Activated CD4-positive, CD25-positive, alpha-beta regulatory T cell treated with anti-CD3 and anti-CD28 coated beads, Interleukin-2, amount 50 U/mL, for 16 hours (primary cell): ENCODE results near the gene ITGB3BP.

Source experiments
- DNase-seq: peaks from one replicate; pipeline ENCODE4 v3.0.0-alpha.2; 2020; ENCODE audit warnings: low read depth, low spot score

Gene ITGB3BP

GRCh38 chr1:63418101-63418500 is 104.9 kb downstream of the ITGB3BP start:
- no peak for DNase-seq

DNA sequence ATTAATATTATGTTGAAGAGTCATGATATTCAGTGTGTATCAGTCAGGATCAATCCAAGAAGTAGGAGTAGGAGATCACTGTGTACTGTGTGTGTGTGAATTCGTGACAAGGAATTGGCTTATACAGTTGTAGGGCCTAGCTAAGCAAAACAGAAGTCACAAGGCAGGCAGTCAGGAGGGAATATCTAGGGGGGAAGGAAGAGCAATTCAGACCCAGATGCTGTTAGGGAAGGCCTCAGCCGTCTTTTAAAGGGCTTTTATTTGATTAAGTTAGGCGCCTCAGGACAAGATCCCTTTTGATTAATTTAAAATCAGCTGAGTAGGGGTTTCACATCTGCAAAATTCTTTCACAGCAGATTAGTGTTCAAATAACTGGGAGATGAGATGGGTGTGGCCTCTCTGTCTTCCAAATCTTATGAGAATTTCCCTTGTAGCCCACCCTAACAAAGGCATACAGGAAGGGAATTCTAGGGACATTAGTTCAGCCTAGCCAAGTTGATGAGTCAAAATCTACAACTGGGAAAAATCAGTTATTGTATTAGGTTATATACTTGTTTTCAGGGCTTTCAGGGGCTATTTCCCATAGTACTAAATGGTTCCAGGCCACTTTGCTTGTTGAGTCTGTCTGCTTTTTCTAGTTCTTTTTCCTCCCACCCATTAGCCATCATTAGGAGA is 108.2 kb downstream of the ITGB3BP start:
- DNase-seq, result no peak

DNA sequence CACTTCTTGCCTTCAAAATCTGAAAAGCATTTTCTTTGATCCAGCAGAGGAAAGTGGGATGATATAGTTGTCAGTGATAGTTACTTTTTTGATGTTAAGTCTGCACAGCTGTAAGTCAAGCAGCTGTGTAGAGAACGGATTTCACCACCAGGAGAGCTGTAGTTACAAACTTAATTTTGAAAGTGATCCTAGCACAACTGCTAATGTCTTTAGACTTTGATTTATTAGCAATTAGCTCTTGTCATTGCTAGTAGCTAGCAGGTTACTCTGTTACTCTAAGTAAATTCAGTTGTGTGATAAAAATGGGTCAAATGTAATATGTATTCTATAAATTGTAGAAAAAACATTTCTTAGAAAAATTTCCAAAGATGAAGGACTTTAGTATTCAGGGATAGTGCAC is 109.6 kb downstream of the ITGB3BP start:
- no peak for DNase-seq

DNA sequence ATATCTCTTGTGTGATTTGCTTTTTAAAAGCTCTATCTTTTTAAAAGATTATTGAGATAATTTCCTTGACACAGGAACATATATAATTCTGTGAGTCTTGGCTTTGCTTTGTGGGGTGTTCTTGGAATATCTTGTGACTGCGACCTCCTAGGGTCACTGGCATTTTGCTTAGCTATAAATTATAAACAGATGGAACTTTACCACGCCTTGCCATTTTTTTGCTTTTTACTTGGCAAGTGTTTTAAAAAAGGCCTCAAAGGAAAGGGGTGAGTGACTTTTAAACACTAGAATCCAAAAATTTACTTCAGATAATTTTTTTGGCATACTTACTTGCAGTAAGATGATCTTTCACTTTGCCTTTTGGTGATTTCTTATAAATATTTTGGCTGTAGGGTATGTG is 112.0 kb downstream of the ITGB3BP start:
- no peak for DNase-seq

GRCh38 chr1:63408331-63408730 is 114.7 kb downstream of the ITGB3BP start:
- no peak for DNase-seq

GRCh38 chr1:63407002-63407401 is 116.0 kb downstream of the ITGB3BP start:
- no peak for DNase-seq

GRCh38 chr1:63405987-63406386 is 117.0 kb downstream of the ITGB3BP start:
- no peak for DNase-seq

DNA sequence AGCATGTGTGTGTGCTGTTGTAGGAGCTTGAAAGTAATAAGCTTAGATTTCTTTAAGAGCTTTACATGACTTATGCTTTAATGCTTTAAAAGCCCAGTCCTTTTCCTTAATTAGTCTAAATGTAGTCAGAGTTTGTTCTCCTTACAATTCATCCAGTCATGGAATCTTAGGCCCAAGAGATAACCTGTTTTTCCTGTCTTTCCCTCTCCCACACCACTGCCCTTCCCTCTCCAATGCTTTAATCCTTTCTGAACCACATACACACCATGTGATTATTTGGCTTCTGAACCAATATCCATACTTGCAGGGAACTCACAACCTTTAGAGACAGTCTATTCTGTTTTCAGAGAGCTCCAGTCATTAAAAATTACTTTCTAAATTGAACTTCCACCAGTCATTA is 118.0 kb downstream of the ITGB3BP start:
- no peak for DNase-seq

DNA sequence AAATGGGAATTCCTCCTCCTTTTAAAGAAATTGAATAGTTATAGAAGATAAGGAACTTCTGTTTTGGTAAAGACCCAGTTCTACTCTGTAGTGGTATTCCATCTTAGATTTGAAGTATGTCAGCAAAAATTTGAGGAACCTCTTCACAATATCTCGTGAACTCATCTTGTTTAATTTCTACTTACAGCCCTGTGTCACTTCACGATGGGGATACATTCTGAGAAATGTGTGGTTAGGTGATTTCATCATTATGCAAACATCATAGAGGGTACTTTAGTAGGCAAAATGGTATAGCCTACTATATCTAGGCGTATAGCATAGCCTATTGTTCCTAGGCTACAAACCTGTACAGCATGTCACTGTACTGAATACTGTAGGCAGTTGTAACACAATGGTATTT is 119.6 kb downstream of the ITGB3BP start:
- no peak for DNase-seq

DNA sequence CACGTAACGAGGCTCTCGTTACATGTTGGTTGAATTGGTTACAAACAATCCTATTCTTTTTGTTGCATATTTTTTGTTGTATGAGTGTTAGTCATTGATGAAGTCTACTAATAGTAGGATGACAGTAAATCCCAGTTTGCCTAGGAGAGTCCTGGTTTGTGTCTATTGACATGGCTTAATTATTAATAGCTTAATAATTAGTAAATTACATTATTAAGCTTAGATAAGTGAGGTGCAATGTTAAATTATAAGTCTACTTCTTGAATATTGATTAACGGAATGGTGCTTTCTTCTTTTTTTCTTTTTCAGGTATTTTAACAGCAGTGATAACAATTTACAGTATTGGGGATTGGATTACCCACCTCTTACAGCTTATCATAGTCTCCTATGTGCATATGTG is 121.1 kb downstream of the ITGB3BP start:
- DNase-seq, result no peak
